ENCODE results near the gene DPEP1. TPM values are rescaled to one million over a fixed set of nuclear protein-coding genes. Genes with fewer than 3 reads are reported as not detected.

Gene DPEP1
- total RNA-seq, 1 experiment from 2014 or later, result 1.1 TPM

DNA sequence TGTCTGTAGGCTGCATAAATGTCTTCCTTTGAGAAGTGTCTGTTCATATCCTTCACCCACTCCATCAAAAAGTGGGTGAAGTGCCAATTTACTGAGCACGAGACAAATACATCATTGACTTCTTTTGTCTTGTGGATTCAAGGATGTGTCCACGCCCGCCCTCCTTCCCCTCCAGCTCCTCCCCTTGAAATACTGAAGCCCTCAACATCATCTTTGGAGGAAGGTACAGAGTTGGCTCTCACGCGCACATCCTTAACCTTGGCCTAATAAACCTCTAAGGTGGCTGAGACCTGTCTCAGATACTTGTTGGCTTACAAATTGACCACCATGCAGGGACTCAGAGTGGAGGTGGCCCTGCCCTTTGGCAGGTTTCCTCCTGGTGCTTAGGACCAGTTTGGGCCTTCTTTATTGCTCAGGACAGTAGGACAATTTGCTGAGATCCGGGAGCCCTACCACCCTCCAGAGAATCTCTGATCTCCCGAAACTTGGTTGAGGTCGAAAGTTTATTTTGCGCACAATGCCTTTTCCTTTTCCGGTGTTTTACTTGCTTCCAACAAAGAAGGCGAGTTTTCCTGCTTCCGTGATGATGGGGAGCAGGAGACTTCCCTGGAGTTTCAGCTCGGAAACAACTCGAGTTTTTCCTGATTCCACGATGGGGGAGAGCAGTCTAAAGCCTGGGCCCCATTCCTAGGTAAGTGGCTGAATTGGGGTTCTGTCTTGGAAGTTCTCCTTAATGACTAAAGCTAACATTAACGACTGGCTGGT lies 58.9 kb downstream of the DPEP1 start:
- Histone ChIP-seq H2BK5ac (ENCODE audit: insufficient read length, low read length) (no peak overlapping the region), H3K14ac (ENCODE audit: insufficient read depth, low read length) (no peak overlapping the region), H3K27ac (ENCODE audit: insufficient read length, low read depth, low read length) (no peak overlapping the region), H4K8ac (replicated peaks; ENCODE audit: insufficient read length, low read depth, low read length) (no peak overlapping the region), H2BK12ac (ENCODE audit: insufficient read length, low read depth, low read length) (no peak overlapping the region), H3K4ac (ENCODE audit: low read depth, low read length) (no peak overlapping the region), H3K18ac (ENCODE audit: insufficient read length, low read depth, low read length) (no peak overlapping the region), H2AFZ (ENCODE audit: low read length) (no peak overlapping the region), H4K20me1 (ENCODE audit: control insufficient read depth, insufficient read depth, insufficient read length) (no peaks in the 10 kb centered on the region), H2BK15ac (ENCODE audit: low read depth, low read length) (no peak overlapping the region), H2BK120ac (ENCODE audit: low read depth, low read length, poor library complexity, severe bottlenecking) (no peak overlapping the region), H4K91ac (ENCODE audit: insufficient read length, low read depth, low read length) (no peak overlapping the region), H3K4me2 (ENCODE audit: insufficient read depth, insufficient read length, low read length) (no peak overlapping the region), H3K4me1 (ENCODE audit: insufficient read depth, low read length) (no peaks in the 10 kb centered on the region), H4K5ac (ENCODE audit: insufficient read length, low read depth, low read length) (no peak overlapping the region), H3K79me2 (ENCODE audit: insufficient read depth, low read length) (no peaks in the 10 kb centered on the region), H3K23ac (ENCODE audit: insufficient read length, low read depth, low read length) (no peak overlapping the region), H3K23me2 (ENCODE audit: insufficient read length, low read depth, low read length, poor library complexity, severe bottlenecking) (no peaks in the 10 kb centered on the region), H3K79me1 (ENCODE audit: insufficient read depth, low read depth, low read length, poor library complexity, severe bottlenecking) (no peaks in the 10 kb centered on the region), H3K9me3 (ENCODE audit: control insufficient read depth, low read depth, low read length) (no peaks in the 10 kb centered on the region), H3T11ph (ENCODE audit: low read length) (no peak overlapping the region), H3K56ac (ENCODE audit: insufficient read length, low read depth, low read length) (no peak overlapping the region), H2AK5ac (ENCODE audit: insufficient read length, low read length) (no peak overlapping the region), H3K27me3 (ENCODE audit: insufficient read depth, low read length) (no peaks in the 10 kb centered on the region), H2BK20ac (ENCODE audit: low read depth, low read length, poor library complexity, severe bottlenecking) (no peak overlapping the region), H3K9ac (ENCODE audit: extremely low read depth, insufficient read length, low read length) (no peak overlapping the region)
- Mint-ChIP-seq H3K36me3 (ENCODE audit: insufficient read depth in 1 of 3, low read depth in 3 of 3) (peaks cover 15 to 25% (median 24%) of the 10 kb centered on the region in 3 experiments), H3K4me1 (no peaks in the 10 kb centered on the region), H3K27ac (no peak overlapping the region), H3K4me3 (no peak overlapping the region), H3K9me3 (peaks cover 34 to 35% of the 10 kb centered on the region in 2 experiments), H3K27me3 (ENCODE audit: low read depth) (no peaks in the 10 kb centered on the region; the same call in 1 of the 2 replicates)
- TF ChIP-seq, protein P1, sequence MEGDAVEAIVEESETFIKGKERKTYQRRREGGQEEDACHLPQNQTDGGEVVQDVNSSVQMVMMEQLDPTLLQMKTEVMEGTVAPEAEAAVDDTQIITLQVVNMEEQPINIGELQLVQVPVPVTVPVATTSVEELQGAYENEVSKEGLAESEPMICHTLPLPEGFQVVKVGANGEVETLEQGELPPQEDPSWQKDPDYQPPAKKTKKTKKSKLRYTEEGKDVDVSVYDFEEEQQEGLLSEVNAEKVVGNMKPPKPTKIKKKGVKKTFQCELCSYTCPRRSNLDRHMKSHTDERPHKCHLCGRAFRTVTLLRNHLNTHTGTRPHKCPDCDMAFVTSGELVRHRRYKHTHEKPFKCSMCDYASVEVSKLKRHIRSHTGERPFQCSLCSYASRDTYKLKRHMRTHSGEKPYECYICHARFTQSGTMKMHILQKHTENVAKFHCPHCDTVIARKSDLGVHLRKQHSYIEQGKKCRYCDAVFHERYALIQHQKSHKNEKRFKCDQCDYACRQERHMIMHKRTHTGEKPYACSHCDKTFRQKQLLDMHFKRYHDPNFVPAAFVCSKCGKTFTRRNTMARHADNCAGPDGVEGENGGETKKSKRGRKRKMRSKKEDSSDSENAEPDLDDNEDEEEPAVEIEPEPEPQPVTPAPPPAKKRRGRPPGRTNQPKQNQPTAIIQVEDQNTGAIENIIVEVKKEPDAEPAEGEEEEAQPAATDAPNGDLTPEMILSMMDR (conservative IDR thresholded peaks at IDR 0.05), result no peak
- WGBS (ENCODE audit: extremely low coverage, insufficient read length, low lambda C conversion rate), result no CpG with 5 or more reads among the region's 16 CpGs
- DNase-seq, result no peak

All from H9 (cell line).